ENCODE measurements around the gene SCUBE1. TPM values are rescaled to one million over a fixed set of nuclear protein-coding genes. Genes with fewer than 3 reads are reported as not detected.
A peak's percentile ranks its signal among the peaks of the same experiment; 100 is the strongest.

Gene SCUBE1
- total and polyA plus RNA-seq, 3 experiments from 2014 or later: 0.07 to 0.33 TPM; not detected in 1

- Mint-ChIP-seq H3K4me1 (peaks cover 0 to 4% (median 2%) of the 10 kb centered on the region in 3 donors), H3K27me3 (peaks cover 0 to 2% of the 10 kb centered on the region in 2 donors), H3K27ac (peak overlapping the region in 2 of 8 donors; percentile 32 to 36), H3K36me3 (peaks cover 0 to 67% (median 3%) of the 10 kb centered on the region in 3 donors), H3K9me3 (no peaks in the 10 kb centered on the region), H3K4me3 (no peak overlapping the region)
- Histone ChIP-seq H3K4me1 (ENCODE audit: insufficient read depth, low read length) (no peaks in the 10 kb centered on the region), H3K36me3 (ENCODE audit: insufficient read depth, low read length) (no peaks in the 10 kb centered on the region), H3K27ac (ENCODE audit: low read depth, low read length) (no peak overlapping the region), H3K9me3 (ENCODE audit: low read length) (no peaks in the 10 kb centered on the region), H3K27me3 (ENCODE audit: insufficient read depth, low read length, poor library complexity, severe bottlenecking) (no peaks in the 10 kb centered on the region), H3K4me3 (ENCODE audit: low read length) (no peak overlapping the region)
- ChIA-PET POLR2A (no interaction called here), CTCF (interaction anchor here (0.8 kb wide), 1 partner anchor 1101 kb away, joined by 3 read pairs; no protein-coding TSS in a partner anchor)
- DNase-seq: no peak
Measured at GRCh38 chr22:43171019-43171491, 172.1 kb downstream of the SCUBE1 start.

DNA sequence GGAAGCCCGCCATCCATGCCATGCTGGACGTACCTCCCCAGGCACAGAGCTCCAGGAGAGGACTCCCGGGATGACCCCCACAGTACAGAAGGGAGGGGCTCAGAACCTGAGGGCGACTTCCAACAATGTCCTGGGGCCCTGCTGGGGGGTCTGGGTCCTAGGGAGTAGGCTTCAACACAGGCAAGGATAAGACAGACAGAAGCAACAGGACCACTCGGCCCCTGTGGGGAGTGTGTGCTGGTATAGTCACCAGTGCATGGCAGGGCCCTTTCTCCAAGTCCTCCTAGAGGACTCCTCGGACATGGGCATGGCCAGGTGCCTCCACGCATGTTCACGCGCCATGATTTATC, 173.1 kb downstream of the SCUBE1 start:
- H3K36me3 Mint-ChIP-seq: peaks cover 0 to 62% (median 3%) of the 10 kb centered on the region in 3 donors
- peaks cover 0 to 2% of the 10 kb centered on the region in 2 donors for H3K27me3 Mint-ChIP-seq
- CTCF ChIA-PET: no interaction called here
- no peaks in the 10 kb centered on the region for H3K36me3 ChIP-seq (ENCODE audit: insufficient read depth, low read length)
- no peaks in the 10 kb centered on the region for H3K27me3 ChIP-seq (ENCODE audit: insufficient read depth, low read length, poor library complexity, severe bottlenecking)
- no peak overlapping the region for H3K27ac ChIP-seq (ENCODE audit: low read depth, low read length)
- no peak overlapping the region for H3K4me3 Mint-ChIP-seq
- H3K9me3 Mint-ChIP-seq: no peaks in the 10 kb centered on the region
- POLR2A ChIA-PET: no interaction called here
- H3K9me3 ChIP-seq (ENCODE audit: low read length): no peaks in the 10 kb centered on the region
- H3K4me1 ChIP-seq (ENCODE audit: insufficient read depth, low read length): no peaks in the 10 kb centered on the region
- H3K4me1 Mint-ChIP-seq: peaks cover 0 to 4% (median 2%) of the 10 kb centered on the region in 3 donors
- H3K4me3 ChIP-seq (ENCODE audit: low read length): no peak overlapping the region
- DNase-seq: no peak
- peak overlapping the region in 1 of 8 donors; percentile 47 for H3K27ac Mint-ChIP-seq

DNA sequence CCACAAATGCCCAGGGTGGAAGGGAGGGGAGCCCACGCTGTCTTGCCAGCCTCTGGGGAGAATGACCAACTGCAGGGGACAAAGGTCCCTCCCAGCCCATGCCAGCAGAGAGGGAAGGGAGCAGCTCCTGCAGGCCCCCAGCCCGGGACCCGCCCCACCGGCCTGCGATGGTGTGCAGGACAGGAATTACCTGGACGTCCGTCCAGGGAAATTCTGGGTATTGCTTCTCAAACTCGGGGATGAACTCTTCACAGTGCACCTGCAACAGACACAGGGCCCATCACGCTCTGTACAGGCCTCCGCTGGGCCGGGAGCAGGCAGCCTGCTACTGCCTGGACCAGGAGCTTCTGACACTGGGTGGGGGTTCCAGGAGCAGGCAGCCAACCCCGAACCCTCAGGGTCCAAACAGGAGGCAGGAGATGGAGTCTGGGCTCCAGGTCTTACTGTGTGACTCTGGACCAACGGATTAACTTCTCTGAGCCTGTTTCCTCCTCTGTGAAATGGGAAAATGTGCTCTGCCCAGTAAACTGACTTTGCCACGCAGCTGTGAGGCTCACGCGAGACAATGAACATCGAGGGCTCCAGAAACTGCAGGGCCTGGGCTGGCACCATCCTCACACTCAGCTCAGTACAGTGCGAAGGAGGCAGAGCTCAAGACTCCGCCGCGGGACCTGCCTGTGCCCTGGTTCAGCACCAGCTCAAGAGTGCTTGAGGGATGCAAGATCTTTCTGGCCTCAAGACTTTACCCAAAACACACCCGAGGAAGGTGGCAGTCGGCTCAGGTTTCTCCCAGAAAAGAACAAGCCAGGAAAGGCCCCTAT, 173.7 kb downstream of the SCUBE1 start:
- no peaks in the 10 kb centered on the region for H3K9me3 ChIP-seq (ENCODE audit: low read length)
- peaks cover 0 to 2% of the 10 kb centered on the region in 2 donors for H3K27me3 Mint-ChIP-seq
- DNase-seq: no peak
- ChIA-PET CTCF (no interaction called here), POLR2A (no interaction called here)
- peaks cover 0 to 60% (median 3%) of the 10 kb centered on the region in 3 donors for H3K36me3 Mint-ChIP-seq
- no peaks in the 10 kb centered on the region for H3K9me3 Mint-ChIP-seq
- H3K27me3 ChIP-seq (ENCODE audit: insufficient read depth, low read length, poor library complexity, severe bottlenecking): no peaks in the 10 kb centered on the region
- no peaks in the 10 kb centered on the region for H3K36me3 ChIP-seq (ENCODE audit: insufficient read depth, low read length)
- no peak overlapping the region for H3K4me3 Mint-ChIP-seq
- no peak overlapping the region for H3K4me3 ChIP-seq (ENCODE audit: low read length)
- H3K27ac Mint-ChIP-seq: peak overlapping the region in 1 of 8 donors; percentile 64
- H3K4me1 ChIP-seq (ENCODE audit: insufficient read depth, low read length): no peaks in the 10 kb centered on the region
- H3K27ac ChIP-seq (ENCODE audit: low read depth, low read length): no peak overlapping the region
- peaks cover 0 to 4% (median 2%) of the 10 kb centered on the region in 3 donors for H3K4me1 Mint-ChIP-seq

DNA sequence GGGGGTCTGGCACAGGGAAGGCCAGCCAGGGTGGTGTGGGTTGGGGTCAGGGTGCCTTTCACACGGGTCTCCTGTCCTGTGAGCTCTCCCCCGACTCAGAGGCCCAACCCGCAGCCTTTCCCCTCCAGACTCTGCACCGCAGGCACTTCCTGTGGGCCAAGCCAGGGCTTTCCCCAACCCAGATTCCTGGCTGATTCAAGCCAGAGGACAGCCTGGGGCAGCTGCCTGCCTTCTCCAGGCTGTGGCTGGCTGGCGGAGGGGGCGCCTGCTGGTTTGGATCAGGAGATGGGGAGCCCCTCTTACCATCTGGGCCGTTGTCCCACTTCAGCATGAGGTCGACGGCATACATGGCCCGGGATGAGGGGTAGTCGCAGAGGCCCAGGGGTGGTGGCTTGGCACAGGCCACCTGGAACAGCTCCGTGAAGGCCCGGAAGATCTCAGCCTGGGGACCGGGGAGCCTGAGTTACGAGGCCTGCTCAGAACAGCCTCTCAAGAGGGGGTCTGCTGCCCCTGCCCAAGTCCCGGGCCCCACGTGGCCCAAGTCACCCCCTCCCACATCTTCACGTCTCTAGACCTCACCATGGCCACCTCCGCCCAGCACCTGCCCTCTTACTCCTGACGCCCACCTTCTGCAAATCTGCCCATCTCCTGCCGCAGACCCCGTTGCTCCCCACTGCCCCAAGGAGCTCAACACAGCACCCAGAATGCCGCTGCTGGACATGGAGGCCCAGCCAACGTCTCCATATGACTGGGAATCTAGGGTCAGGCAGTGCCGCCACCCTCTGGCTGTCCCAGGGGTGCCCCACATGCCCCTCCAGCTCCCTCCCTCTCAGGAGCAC, 174.5 kb downstream of the SCUBE1 start:
- Histone ChIP-seq H3K27me3 (ENCODE audit: insufficient read depth, low read length, poor library complexity, severe bottlenecking) (no peaks in the 10 kb centered on the region), H3K36me3 (ENCODE audit: insufficient read depth, low read length) (no peaks in the 10 kb centered on the region), H3K4me1 (ENCODE audit: insufficient read depth, low read length) (no peaks in the 10 kb centered on the region), H3K4me3 (ENCODE audit: low read length) (no peak overlapping the region), H3K9me3 (ENCODE audit: low read length) (no peaks in the 10 kb centered on the region), H3K27ac (ENCODE audit: low read depth, low read length) (no peak overlapping the region)
- H3K4me1 Mint-ChIP-seq: peaks cover 0 to 4% (median 3%) of the 10 kb centered on the region in 3 donors
- ChIA-PET CTCF (no interaction called here), POLR2A (no interaction called here)
- H3K9me3 Mint-ChIP-seq: no peaks in the 10 kb centered on the region
- H3K36me3 Mint-ChIP-seq: peaks cover 0 to 62% (median 3%) of the 10 kb centered on the region in 3 donors
- peak overlapping the region in 1 of 8 donors; percentile 64 for H3K27ac Mint-ChIP-seq
- DNase-seq: no peak
- H3K4me3 Mint-ChIP-seq: no peak overlapping the region
- H3K27me3 Mint-ChIP-seq: peaks cover 0 to 2% of the 10 kb centered on the region in 2 donors

DNA sequence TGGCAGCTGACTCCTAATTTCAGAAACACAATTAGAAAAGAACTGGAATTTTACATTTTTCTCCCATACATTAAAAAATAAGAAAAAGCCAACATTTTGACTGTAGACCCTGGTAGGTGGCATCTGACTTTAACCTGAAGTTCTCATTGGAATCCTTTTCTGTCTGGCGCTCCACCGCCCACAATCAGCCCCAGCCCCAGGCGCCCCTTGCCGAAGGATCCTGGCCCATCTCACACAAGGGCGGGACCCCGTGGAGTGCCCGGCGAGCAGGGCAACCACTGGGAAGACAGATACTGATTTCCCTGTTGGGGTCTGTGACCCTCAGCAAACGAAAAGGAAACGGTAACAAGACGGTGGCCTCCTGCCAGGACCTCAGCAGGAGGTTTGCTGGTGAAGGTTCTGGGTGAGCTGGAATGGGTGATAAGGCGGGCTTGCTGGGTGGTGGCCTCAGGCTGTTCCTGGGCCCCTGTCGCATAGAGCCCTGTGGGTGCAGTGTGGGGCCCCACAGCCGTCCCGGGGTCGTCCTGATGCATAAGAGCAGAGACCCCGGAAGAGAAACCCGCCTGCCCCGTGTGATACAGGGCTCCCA, 176.1 kb downstream of the SCUBE1 start:
- Histone ChIP-seq H3K36me3 (ENCODE audit: insufficient read depth, low read length) (no peaks in the 10 kb centered on the region), H3K9me3 (ENCODE audit: low read length) (no peaks in the 10 kb centered on the region), H3K4me1 (ENCODE audit: insufficient read depth, low read length) (no peaks in the 10 kb centered on the region), H3K27me3 (ENCODE audit: insufficient read depth, low read length, poor library complexity, severe bottlenecking) (no peaks in the 10 kb centered on the region), H3K4me3 (ENCODE audit: low read length) (no peak overlapping the region), H3K27ac (ENCODE audit: low read depth, low read length) (no peak overlapping the region)
- no peak for DNase-seq
- H3K36me3 Mint-ChIP-seq: peaks cover 0 to 53% (median 0%) of the 10 kb centered on the region in 3 donors
- ChIA-PET POLR2A (no interaction called here), CTCF (no interaction called here)
- peaks cover 0 to 4% (median 3%) of the 10 kb centered on the region in 3 donors for H3K4me1 Mint-ChIP-seq
- H3K27me3 Mint-ChIP-seq: no peaks in the 10 kb centered on the region
- no peak overlapping the region for H3K27ac Mint-ChIP-seq
- no peak overlapping the region for H3K4me3 Mint-ChIP-seq
- no peaks in the 10 kb centered on the region for H3K9me3 Mint-ChIP-seq

GRCh38 chr22:43166132-43166930, 176.8 kb downstream of the SCUBE1 start:
- H3K36me3 Mint-ChIP-seq: peaks cover 0 to 48% (median 0%) of the 10 kb centered on the region in 3 donors
- ChIA-PET CTCF (no interaction called here), POLR2A (no interaction called here)
- H3K27ac Mint-ChIP-seq: peak overlapping the region in 1 of 8 donors; percentile 29
- no peaks in the 10 kb centered on the region for H3K4me1 ChIP-seq (ENCODE audit: insufficient read depth, low read length)
- no peaks in the 10 kb centered on the region for H3K9me3 ChIP-seq (ENCODE audit: low read length)
- H3K27me3 Mint-ChIP-seq: no peaks in the 10 kb centered on the region
- no peaks in the 10 kb centered on the region for H3K9me3 Mint-ChIP-seq
- no peak overlapping the region for H3K4me3 Mint-ChIP-seq
- H3K27me3 ChIP-seq (ENCODE audit: insufficient read depth, low read length, poor library complexity, severe bottlenecking): no peaks in the 10 kb centered on the region
- H3K36me3 ChIP-seq (ENCODE audit: insufficient read depth, low read length): no peaks in the 10 kb centered on the region
- peaks cover 0 to 4% (median 3%) of the 10 kb centered on the region in 3 donors for H3K4me1 Mint-ChIP-seq
- no peak overlapping the region for H3K27ac ChIP-seq (ENCODE audit: low read depth, low read length)
- no peak overlapping the region for H3K4me3 ChIP-seq (ENCODE audit: low read length)
- DNase-seq: no peak

- no peak for DNase-seq
- H3K4me1 ChIP-seq (ENCODE audit: insufficient read depth, low read length): no peaks in the 10 kb centered on the region
- H3K4me3 ChIP-seq (ENCODE audit: low read length): no peak overlapping the region
- H3K4me1 Mint-ChIP-seq: peaks cover 0 to 2% (median 0%) of the 10 kb centered on the region in 3 donors
- CTCF ChIA-PET: no interaction called here
- POLR2A ChIA-PET: no interaction called here
- H3K9me3 Mint-ChIP-seq: no peaks in the 10 kb centered on the region
- no peak overlapping the region for H3K27ac ChIP-seq (ENCODE audit: low read depth, low read length)
- no peaks in the 10 kb centered on the region for H3K27me3 Mint-ChIP-seq
- H3K36me3 ChIP-seq (ENCODE audit: insufficient read depth, low read length): no peaks in the 10 kb centered on the region
- peaks cover 0 to 42% (median 4%) of the 10 kb centered on the region in 3 donors for H3K36me3 Mint-ChIP-seq
- no peak overlapping the region for H3K4me3 Mint-ChIP-seq
- H3K27ac Mint-ChIP-seq: no peak overlapping the region
- no peaks in the 10 kb centered on the region for H3K9me3 ChIP-seq (ENCODE audit: low read length)
- no peaks in the 10 kb centered on the region for H3K27me3 ChIP-seq (ENCODE audit: insufficient read depth, low read length, poor library complexity, severe bottlenecking)
Measured at GRCh38 chr22:43164636-43165035, 178.5 kb downstream of the SCUBE1 start.

Measured in CD8-positive, alpha-beta memory T cell (primary cell).